GM23338 (cell line): ENCODE results near the gene RPTOR. TPM values are rescaled to one million over a fixed set of nuclear protein-coding genes. Genes with fewer than 3 reads are reported as not detected.

Experiments
- ATAC-seq: fragments of 200-7000 bp; cut with Tn5 transposase; 3 replicates; pipeline ENCODE4 v1.9.1; 2020
- DNase-seq: peaks from one replicate; pipeline ENCODE4 v3.0.0-alpha.2; 2015; ENCODE audit warnings: low spot score
- H2AFZ ChIP-seq: fragments of 200-600 bp; sonication (generic); 2 replicates; pipeline ENCODE4 v1.8.0; 2016; ENCODE audit warnings: antibody characterized with exemption, mild to moderate bottlenecking, moderate library complexity
- H3F3A ChIP-seq: fragments of 200-600 bp; sonication (generic); replicated peaks from 2 replicates; pipeline ENCODE4 v1.8.0; 2017; ENCODE audit warnings: antibody characterized with exemption, mixed run types, low read depth
- H3K27ac ChIP-seq: fragments of 200-600 bp; sonication (generic); 2 replicates; pipeline ENCODE4 v1.6.1; 2016; ENCODE audit warnings: low read depth
- H3K27me3 ChIP-seq: fragments of 200-600 bp; sonication (generic); 2 replicates; pipeline ENCODE4 v1.8.0; 2016; ENCODE audit warnings: mild to moderate bottlenecking, mixed run types, moderate library complexity; ENCODE audit not compliant: insufficient read depth
- H3K36me3 ChIP-seq: fragments of 200-600 bp; sonication (generic); 2 replicates; pipeline ENCODE4 v1.8.0; 2016; ENCODE audit warnings: mild to moderate bottlenecking; ENCODE audit not compliant: insufficient read depth
- H3K4me1 ChIP-seq: fragments of 200-600 bp; sonication (generic); 2 replicates; pipeline ENCODE4 v1.8.0; 2016; ENCODE audit warnings: mild to moderate bottlenecking, moderate library complexity; ENCODE audit not compliant: insufficient read depth
- H3K4me2 ChIP-seq: fragments of 200-600 bp; sonication (generic); 2 replicates; pipeline ENCODE4 v1.7.1; 2017; ENCODE audit warnings: mixed run types
- H3K4me3 ChIP-seq: fragments of 200-600 bp; sonication (generic); 2 replicates; pipeline ENCODE4 v1.6.1; 2016; ENCODE audit warnings: mixed run types
- H3K79me2 ChIP-seq: fragments of 200-600 bp; sonication (generic); replicated peaks from 2 replicates; pipeline ENCODE4 v1.8.0; 2017; ENCODE audit warnings: mild to moderate bottlenecking; ENCODE audit not compliant: insufficient read depth
- H3K9me2 ChIP-seq: fragments of 200-600 bp; sonication (generic); 2 replicates; pipeline ENCODE4 v1.8.0; 2017; ENCODE audit not compliant: insufficient read depth
- H4K20me1 ChIP-seq: fragments of 200-600 bp; sonication (generic); replicated peaks from 2 replicates; pipeline ENCODE4 v1.8.0; 2017; ENCODE audit warnings: mild to moderate bottlenecking; ENCODE audit not compliant: insufficient read depth
- H3K27ac Mint-ChIP-seq: 2 replicates; pipeline ENCODE4 v1.8.0; 2020; ENCODE audit warnings: inconsistent platforms, mild to moderate bottlenecking, moderate library complexity, mixed read lengths
- H3K27me3 Mint-ChIP-seq: 3 replicates; pipeline ENCODE4 v1.8.0; 2022; ENCODE audit warnings: low read depth, mild to moderate bottlenecking, moderate library complexity, mixed read lengths, inconsistent platforms; ENCODE audit not compliant: insufficient read depth, poor library complexity
- H3K36me3 Mint-ChIP-seq: 3 replicates; pipeline ENCODE4 v1.8.0; 2021; ENCODE audit warnings: low read depth, mild to moderate bottlenecking, inconsistent platforms, moderate library complexity, mixed read lengths
- H3K4me1 Mint-ChIP-seq: 3 replicates; pipeline ENCODE4 v1.8.0; 2020; ENCODE audit warnings: mild to moderate bottlenecking, inconsistent platforms, mixed read lengths
- H3K4me3 Mint-ChIP-seq: 3 replicates; pipeline ENCODE4 v1.8.0; 2021; ENCODE audit warnings: moderate library complexity, mild to moderate bottlenecking, inconsistent platforms, mixed read lengths
- H3K9me3 Mint-ChIP-seq: 3 replicates; pipeline ENCODE4 v1.8.0; 2020; ENCODE audit warnings: moderate library complexity, mild to moderate bottlenecking, inconsistent platforms, mixed read lengths
- CREB1 ChIP-seq: fragments of 250-450 bp; sonication (Bioruptor Pico); IDR thresholded peaks from 2 replicates; pipeline ENCODE4 v1.5.0; 2020; ENCODE audit warnings: low read depth, mild to moderate bottlenecking, moderate library complexity
- CTCF ChIP-seq, 2 experiments: fragments of 200-600 bp in 1 of 2; sonication (generic) in 1 of 2; conservative IDR thresholded peaks; 2 replicates each; pipeline versions ENCODE4 v1.5.1 to v1.6.1; 2016 to 2017; ENCODE audit warnings: antibody characterized with exemption in 2 of 2, low read depth in 2 of 2, mild to moderate bottlenecking in 2 of 2, moderate library complexity in 1 of 2
- ETS1 ChIP-seq: IDR thresholded peaks from 2 replicates; pipeline ENCODE4 v1.6.1; 2016; ENCODE audit warnings: antibody characterized with exemption
- EZH2 ChIP-seq: fragments of 200-600 bp; sonication (generic); IDR thresholded peaks from one replicate; pipeline ENCODE4 v1.8.0; 2017; ENCODE audit warnings: antibody characterized with exemption, mild to moderate bottlenecking, low read depth; ENCODE audit not compliant: unreplicated experiment
- EZH2phosphoT487 ChIP-seq: fragments of 200-600 bp; sonication (generic); IDR thresholded peaks from one replicate; pipeline ENCODE4 v1.8.1; 2018; ENCODE audit warnings: antibody characterized with exemption; ENCODE audit not compliant: unreplicated experiment
- JUNB ChIP-seq: IDR thresholded peaks from one replicate; pipeline ENCODE4 v1.6.1; 2016; ENCODE audit warnings: antibody characterized with exemption; ENCODE audit not compliant: unreplicated experiment
- NANOG ChIP-seq: IDR thresholded peaks from 2 replicates; pipeline ENCODE4 v1.6.1; 2016; ENCODE audit warnings: antibody characterized with exemption, borderline replicate concordance
- POLR2AphosphoS5 ChIP-seq: IDR thresholded peaks from 2 replicates; pipeline ENCODE4 v1.6.1; 2016; ENCODE audit warnings: antibody characterized with exemption, low read depth
- REST ChIP-seq: IDR thresholded peaks from one replicate; pipeline ENCODE4 v1.6.1; 2018; ENCODE audit warnings: antibody characterized with exemption; ENCODE audit not compliant: unreplicated experiment
- STAT1 ChIP-seq: IDR thresholded peaks from one replicate; pipeline ENCODE4 v1.6.1; 2016; ENCODE audit warnings: antibody characterized with exemption; ENCODE audit not compliant: unreplicated experiment
- ZNF331 ChIP-seq: fragments of 250-450 bp; sonication (Bioruptor Pico); IDR thresholded peaks from 2 replicates; pipeline ENCODE4 v1.5.0; 2020; ENCODE audit warnings: low read depth, mild to moderate bottlenecking, moderate library complexity
- ZNF462 ChIP-seq: fragments of 250-450 bp; sonication (Bioruptor Pico); IDR thresholded peaks from 2 replicates; pipeline ENCODE4 v1.5.0; 2020; ENCODE audit warnings: mild to moderate bottlenecking, moderate library complexity
- polyA plus RNA-seq: library from polyadenylated mRNA; unstranded; fragments of >200 nt; fragmentation: Nextera tagmentation; extraction: Ambion mirVana; gene quantifications from 2 replicates; pipeline ENCODE4 v1.2.1, GENCODE V29; 2016
- total RNA-seq: library from RNA; depleted of rRNA; stranded (reverse); fragments of >200 nt; shearing (Covaris generic); gene quantifications from 2 replicates; pipeline ENCODE4 v1.2.3, GENCODE V29; 2014

RPTOR gene
- total and polyA plus RNA-seq, 2 experiments from 2014 or later = 9.5 to 38.0 TPM

- Mint-ChIP-seq H3K4me1 (peaks cover 39% of the 10 kb centered on the region), H3K36me3 (peaks cover 12% of the 10 kb centered on the region; the same call in 2 of the 3 replicates), H3K9me3 (no peaks in the 10 kb centered on the region), H3K27ac (peak overlapping the region; percentile 73), H3K4me3 (peak overlapping the region; percentile 41; the same call in 1 of the 3 replicates), H3K27me3 (peaks cover 17% of the 10 kb centered on the region)
- H3K9me2 ChIP-seq = no peaks in the 10 kb centered on the region
- no peaks in the 10 kb centered on the region for H4K20me1 ChIP-seq
- no peak for DNase-seq
- ATAC-seq = no peak
- H2AFZ ChIP-seq = no peak overlapping the region
- H3K4me2 ChIP-seq = no peak overlapping the region
- no peaks in the 10 kb centered on the region for H3K79me2 ChIP-seq
- peaks cover 8% of the 10 kb centered on the region for H3K4me1 ChIP-seq
- H3K36me3 ChIP-seq = no peaks in the 10 kb centered on the region
- no peaks in the 10 kb centered on the region for H3F3A ChIP-seq
- H3K4me3 ChIP-seq = no peak overlapping the region
- H3K27me3 ChIP-seq = no peaks in the 10 kb centered on the region
- no peak overlapping the region for H3K27ac ChIP-seq
- TF ChIP-seq STAT1 = no peak
- TF ChIP-seq POLR2AphosphoS5 = no peak
- no peak for TF ChIP-seq NANOG
- TF ChIP-seq JUNB = no peak
- no peak for TF ChIP-seq REST
- no peak for TF ChIP-seq ZNF331 (CRISPR knock-in tag)
- TF ChIP-seq CREB1 = no peak
- no peak for TF ChIP-seq EZH2
- no peak for TF ChIP-seq ZNF462 (CRISPR knock-in tag)
- TF ChIP-seq EZH2phosphoT487 = no peak
- TF ChIP-seq ETS1 = no peak
- TF ChIP-seq CTCF (conservative IDR thresholded peaks at IDR 0.05; ENCODE audit: low read depth in 2 of 2) = no peak
Observed at GRCh38 chr17:80860703-80861417, 316.2 kb downstream of the RPTOR start.
